Thoracic aorta (tissue), 2 donors: ENCODE measurements around the gene OTUB2. TPM values are rescaled to one million over a fixed set of nuclear protein-coding genes. Genes with fewer than 3 reads are reported as not detected.

Experiments used
- ATAC-seq: fragments of 150-250 bp; one replicate; pipeline ENCODE4 v1.8.0; 2017; ENCODE audit warnings: low read depth; ENCODE audit not compliant: insufficient number of reproducible peaks, low FRiP score
- DNase-seq: peaks from one replicate; pipeline ENCODE4 v3.0.0-alpha.2; 2020; ENCODE audit warnings: low spot score
- H3K27ac ChIP-seq, 2 donors: fragments of 200-600 bp; sonication (generic); 1 replicate in 1 of 2; 2 replicates in 1 of 2; pipeline ENCODE4 v1.5.1; 2016; ENCODE audit warnings: mild to moderate bottlenecking in 2 of 2, moderate library complexity in 2 of 2
- H3K27me3 ChIP-seq: fragments of 200-600 bp; sonication (generic); replicated peaks from 2 replicates; pipeline ENCODE4 v1.6.0; 2016; ENCODE audit warnings: mild to moderate bottlenecking; ENCODE audit not compliant: insufficient read depth
- H3K36me3 ChIP-seq: fragments of 200-600 bp; sonication (generic); one replicate; pipeline ENCODE4 v1.5.1; 2016
- H3K4me1 ChIP-seq, 2 donors: fragments of 200-600 bp; sonication (generic); 1 replicate in 1 of 2; 2 replicates in 1 of 2; pipeline versions ENCODE4 v1.5.1 to v1.6.0; 2016; ENCODE audit warnings: low read depth in 2 of 2, mild to moderate bottlenecking in 1 of 2; ENCODE audit not compliant: control insufficient read depth in 1 of 2
- H3K4me3 ChIP-seq: fragments of 200-600 bp; sonication (generic); 2 replicates; pipeline ENCODE4 v1.5.1; 2016; ENCODE audit warnings: mild to moderate bottlenecking
- H3K9me3 ChIP-seq: fragments of 200-600 bp; sonication (generic); 2 replicates; pipeline ENCODE4 v1.5.1; 2016
- total RNA-seq, 2 donors: library from RNA; depleted of rRNA; stranded (reverse); fragments of >200 nt; gene quantifications; one replicate each; pipeline versions ENCODE4 v1.1.0 to v1.2.3, GENCODE V29; 2016
- TF ChIP-seq, protein P1 (sequence below): fragments of 200-600 bp; sonication (generic); IDR thresholded peaks from one replicate; pipeline ENCODE4 v1.5.1; 2019; ENCODE audit warnings: antibody characterized with exemption

OTUB2 gene
- total RNA-seq, 2 donors from 2014 or later, result 0.14 to 0.71 TPM

DNA sequence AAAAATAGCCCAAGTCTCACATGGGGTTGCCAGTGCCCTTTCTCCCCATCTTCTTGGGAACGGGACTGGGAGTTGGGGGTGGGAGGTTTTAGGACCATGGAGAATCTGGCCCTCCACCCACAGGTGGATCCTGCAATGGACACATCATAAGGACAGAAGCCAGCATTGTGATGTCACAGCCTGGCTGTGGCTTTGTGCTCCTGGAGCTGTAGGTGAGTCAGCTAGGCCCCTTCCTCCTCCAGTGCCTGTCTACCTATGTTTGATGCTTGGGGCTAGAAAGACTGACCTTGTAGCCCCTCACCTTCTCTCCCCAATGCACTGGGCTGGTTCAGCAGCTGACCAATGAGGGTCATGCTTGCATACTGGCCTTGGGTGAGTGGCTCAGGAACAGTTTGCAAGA is 29.1 kb upstream of the OTUB2 start, which contains the start of gene CCDC197:
TSS of gene CCDC197 (plus strand) at position 220 of the 400 bp plus-strand sequence. CDS start 831 bp downstream, outside the sequence.
- Histone ChIP-seq H3K27me3 (no peaks in the 10 kb centered on the region), H3K4me3 (peak within 1 kb of the TSS; percentile 56), H3K36me3 (no peaks in the 10 kb centered on the region), H3K9me3 (no peaks in the 10 kb centered on the region), H3K4me1 (peaks cover 15 to 47% of the 10 kb centered on the region in 2 donors), H3K27ac (peak within 1 kb of the TSS; percentile 89 to 92)
- DNase-seq, result no peak
- TF ChIP-seq, protein P1, sequence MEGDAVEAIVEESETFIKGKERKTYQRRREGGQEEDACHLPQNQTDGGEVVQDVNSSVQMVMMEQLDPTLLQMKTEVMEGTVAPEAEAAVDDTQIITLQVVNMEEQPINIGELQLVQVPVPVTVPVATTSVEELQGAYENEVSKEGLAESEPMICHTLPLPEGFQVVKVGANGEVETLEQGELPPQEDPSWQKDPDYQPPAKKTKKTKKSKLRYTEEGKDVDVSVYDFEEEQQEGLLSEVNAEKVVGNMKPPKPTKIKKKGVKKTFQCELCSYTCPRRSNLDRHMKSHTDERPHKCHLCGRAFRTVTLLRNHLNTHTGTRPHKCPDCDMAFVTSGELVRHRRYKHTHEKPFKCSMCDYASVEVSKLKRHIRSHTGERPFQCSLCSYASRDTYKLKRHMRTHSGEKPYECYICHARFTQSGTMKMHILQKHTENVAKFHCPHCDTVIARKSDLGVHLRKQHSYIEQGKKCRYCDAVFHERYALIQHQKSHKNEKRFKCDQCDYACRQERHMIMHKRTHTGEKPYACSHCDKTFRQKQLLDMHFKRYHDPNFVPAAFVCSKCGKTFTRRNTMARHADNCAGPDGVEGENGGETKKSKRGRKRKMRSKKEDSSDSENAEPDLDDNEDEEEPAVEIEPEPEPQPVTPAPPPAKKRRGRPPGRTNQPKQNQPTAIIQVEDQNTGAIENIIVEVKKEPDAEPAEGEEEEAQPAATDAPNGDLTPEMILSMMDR, result no peak
- ATAC-seq, result no peak

DNA sequence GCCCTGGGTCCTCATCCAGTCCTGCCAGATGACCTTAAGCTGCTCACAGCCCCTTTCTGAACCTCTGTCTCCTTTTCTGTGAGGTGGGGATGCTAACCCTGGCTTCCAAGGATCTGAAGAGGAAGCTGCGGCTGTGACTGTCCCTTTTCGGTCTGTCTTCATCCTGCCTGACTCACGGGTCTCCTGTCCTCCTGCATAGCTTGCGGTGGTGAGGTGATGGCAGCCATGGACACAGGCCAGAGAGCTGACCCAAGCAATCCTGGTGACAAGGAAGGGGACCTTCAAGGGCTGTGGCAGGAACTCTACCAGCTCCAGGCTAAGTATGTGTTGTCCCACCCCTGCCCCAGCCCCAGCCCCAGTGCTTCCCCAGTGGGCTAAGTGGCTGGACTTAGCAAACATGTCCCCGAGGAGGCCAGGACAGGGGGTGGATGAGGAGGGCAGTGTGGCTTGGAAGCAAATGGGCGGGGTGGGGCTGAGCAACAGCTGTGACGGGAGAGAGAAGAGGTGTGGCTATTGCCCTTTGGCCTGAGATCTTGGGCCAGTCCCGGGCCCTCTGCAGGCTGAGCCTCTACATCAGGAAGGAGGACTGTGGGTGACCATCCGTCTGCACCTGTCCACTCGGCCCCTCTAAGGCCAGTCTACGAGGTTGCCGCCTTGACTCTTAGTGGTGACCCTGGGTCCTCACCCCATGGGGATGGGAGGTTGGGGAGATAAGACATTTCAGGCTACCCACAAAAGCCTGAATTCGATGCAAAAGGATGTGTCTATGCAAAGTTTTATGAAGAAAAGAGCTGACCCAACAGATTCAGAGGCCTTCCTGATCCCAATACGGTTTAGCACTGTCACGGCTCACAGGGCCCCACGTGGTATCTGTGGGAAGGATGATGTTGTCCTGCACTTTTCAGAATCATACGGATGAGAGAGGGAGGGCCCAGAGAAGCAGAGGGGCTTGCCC is 27.9 kb upstream of the OTUB2 start:
- TF ChIP-seq, protein P1, result no peak
- Histone ChIP-seq H3K36me3 (no peaks in the 10 kb centered on the region), H3K4me3 (no peak overlapping the region), H3K27ac (no peak overlapping the region), H3K27me3 (no peaks in the 10 kb centered on the region), H3K4me1 (peaks cover 15 to 47% of the 10 kb centered on the region in 2 donors), H3K9me3 (no peaks in the 10 kb centered on the region)
- DNase-seq, result no peak
- no peak for ATAC-seq

DNA sequence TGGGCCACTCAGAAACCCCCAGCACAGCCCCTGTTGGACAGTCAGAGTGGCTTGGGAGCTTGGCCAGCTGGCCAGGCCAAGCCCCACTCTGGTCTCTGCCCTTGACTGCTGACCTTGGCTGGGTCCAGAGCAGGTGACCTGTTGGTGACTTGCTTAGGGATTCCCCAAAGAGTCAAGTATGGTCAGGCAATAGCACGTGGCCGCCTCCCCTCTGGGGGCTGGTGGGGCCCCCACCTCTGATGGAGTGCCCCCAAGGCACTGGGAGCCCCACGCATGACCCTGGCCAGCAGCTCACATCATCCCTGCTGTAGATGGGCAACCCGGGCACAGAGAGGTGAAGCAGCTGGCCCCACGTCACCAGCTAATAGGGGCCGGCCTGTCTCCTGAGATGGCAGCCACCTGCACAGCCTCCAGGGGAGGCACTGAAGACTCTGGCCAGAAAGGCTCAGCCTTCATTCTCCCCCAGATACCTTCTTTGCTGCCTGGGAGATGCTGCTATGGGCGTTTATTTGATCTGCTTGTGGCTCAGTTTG is 27.2 kb upstream of the OTUB2 start:
- H3K27ac ChIP-seq, result no peak overlapping the region
- no peaks in the 10 kb centered on the region for H3K9me3 ChIP-seq
- TF ChIP-seq, protein P1, result no peak
- H3K36me3 ChIP-seq, result no peaks in the 10 kb centered on the region
- no peak for DNase-seq
- no peak for ATAC-seq
- H3K27me3 ChIP-seq, result no peaks in the 10 kb centered on the region
- no peak overlapping the region for H3K4me3 ChIP-seq
- H3K4me1 ChIP-seq, result peaks cover 15 to 44% of the 10 kb centered on the region in 2 donors

DNA sequence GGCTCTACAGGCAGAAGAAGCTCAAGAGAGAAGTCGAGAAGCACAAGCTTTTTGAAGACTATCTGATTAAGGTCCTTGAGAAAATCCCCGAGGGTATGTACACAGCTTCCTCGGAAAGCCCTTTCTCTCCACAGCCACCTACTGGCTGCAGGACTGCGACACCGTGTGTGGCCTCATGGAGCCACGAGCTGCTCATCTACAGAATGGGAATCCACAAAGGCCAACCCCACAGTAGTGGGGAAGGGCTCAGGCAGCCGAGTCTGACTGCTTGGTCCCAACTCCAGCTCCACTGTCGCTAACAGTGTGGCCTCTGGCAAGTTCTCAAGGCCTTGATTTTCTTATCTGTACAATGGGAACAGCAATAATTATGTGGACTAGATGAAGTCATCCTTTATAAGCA is 26.6 kb upstream of the OTUB2 start:
- ATAC-seq, result no peak

DNA sequence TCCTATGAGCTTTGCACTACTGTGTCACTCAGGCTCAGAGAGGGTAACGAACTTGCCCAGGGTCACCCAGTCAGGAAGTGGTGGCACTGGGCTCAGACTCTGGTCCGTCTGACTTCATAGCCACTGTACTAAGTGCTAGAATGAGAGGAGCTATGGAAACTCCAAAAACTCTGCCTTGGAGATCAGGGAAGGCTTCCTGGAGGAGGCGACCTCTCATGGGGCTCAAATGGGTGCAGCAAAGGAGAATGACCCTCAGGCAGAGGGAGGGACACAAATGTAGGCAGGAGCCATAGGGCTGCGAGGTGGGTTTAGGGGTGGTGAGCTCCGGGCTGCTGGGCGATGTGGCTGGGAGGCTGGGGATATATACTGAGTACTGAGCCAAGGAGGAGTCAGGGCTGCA is 25.9 kb upstream of the OTUB2 start:
- Histone ChIP-seq H3K9me3 (no peaks in the 10 kb centered on the region), H3K4me3 (no peak overlapping the region), H3K36me3 (no peaks in the 10 kb centered on the region), H3K4me1 (peaks cover 15 to 35% of the 10 kb centered on the region in 2 donors), H3K27me3 (no peaks in the 10 kb centered on the region), H3K27ac (no peak overlapping the region)
- no peak for DNase-seq
- TF ChIP-seq, protein P1, result no peak
- no peak for ATAC-seq

More for the DNA sequence above, 26.6 kb upstream of the OTUB2 start:
- DNase-seq, result no peak
- Histone ChIP-seq H3K4me3 (no peak overlapping the region), H3K9me3 (no peaks in the 10 kb centered on the region), H3K27ac (no peak overlapping the region), H3K27me3 (no peaks in the 10 kb centered on the region), H3K4me1 (peaks cover 15 to 38% of the 10 kb centered on the region in 2 donors), H3K36me3 (no peaks in the 10 kb centered on the region)
- TF ChIP-seq, protein P1, result no peak
